Measurements from ENCODE around the gene THBS2.

DNA sequence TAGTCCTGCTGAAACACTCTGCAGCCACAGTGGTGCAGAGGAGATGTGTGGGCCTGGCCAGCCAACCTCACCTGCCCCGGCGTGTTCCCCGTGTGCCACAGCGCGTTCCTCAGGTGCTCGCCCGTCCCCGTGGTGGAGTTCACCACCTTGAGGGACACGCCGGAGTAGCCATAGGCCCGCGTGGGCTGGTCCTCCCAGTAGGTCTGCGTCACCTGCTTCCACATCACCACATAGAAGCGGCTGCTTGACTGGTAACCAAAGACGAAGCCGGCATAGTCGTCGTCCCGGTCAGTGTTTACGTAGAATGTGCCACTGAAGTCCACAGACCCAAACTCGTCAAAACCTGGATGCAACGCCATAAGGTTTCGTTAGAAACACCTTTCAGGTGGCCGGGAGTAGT lies 31.5 kb downstream of the THBS2 start:
- TF ChIP-seq POLR2AphosphoS5 (IDR thresholded peaks at IDR 0.05; ENCODE audit: insufficient read depth, low read depth, low read length) (no peak), POLR2A (IDR thresholded peaks at IDR 0.05; ENCODE audit: low read depth, low read length) (no peak), GATA2 (IDR thresholded peaks at IDR 0.05; ENCODE audit: insufficient read depth, insufficient read length, low read depth, low read length) (no peak), JUN (IDR thresholded peaks at IDR 0.05; ENCODE audit: borderline replicate concordance, insufficient read depth, insufficient read length, low read depth) (no peak)
- TF ChIP-seq, protein P1, sequence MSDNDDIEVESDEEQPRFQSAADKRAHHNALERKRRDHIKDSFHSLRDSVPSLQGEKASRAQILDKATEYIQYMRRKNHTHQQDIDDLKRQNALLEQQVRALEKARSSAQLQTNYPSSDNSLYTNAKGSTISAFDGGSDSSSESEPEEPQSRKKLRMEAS (IDR thresholded peaks at IDR 0.05; ENCODE audit: insufficient read depth, insufficient read length) = no peak
- TF ChIP-seq, protein P2, sequence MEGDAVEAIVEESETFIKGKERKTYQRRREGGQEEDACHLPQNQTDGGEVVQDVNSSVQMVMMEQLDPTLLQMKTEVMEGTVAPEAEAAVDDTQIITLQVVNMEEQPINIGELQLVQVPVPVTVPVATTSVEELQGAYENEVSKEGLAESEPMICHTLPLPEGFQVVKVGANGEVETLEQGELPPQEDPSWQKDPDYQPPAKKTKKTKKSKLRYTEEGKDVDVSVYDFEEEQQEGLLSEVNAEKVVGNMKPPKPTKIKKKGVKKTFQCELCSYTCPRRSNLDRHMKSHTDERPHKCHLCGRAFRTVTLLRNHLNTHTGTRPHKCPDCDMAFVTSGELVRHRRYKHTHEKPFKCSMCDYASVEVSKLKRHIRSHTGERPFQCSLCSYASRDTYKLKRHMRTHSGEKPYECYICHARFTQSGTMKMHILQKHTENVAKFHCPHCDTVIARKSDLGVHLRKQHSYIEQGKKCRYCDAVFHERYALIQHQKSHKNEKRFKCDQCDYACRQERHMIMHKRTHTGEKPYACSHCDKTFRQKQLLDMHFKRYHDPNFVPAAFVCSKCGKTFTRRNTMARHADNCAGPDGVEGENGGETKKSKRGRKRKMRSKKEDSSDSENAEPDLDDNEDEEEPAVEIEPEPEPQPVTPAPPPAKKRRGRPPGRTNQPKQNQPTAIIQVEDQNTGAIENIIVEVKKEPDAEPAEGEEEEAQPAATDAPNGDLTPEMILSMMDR (IDR thresholded peaks at IDR 0.05; ENCODE audit: extremely low read depth in 1 of 2, insufficient read depth in 1 of 2, low read depth in 1 of 2, low read length in 2 of 2) = no peak
